GM21390 (cell line): ENCODE measurements around the gene RELCH.

ENCODE experiments used
- ATAC-seq: cut with Tn5 transposase; IDR thresholded peaks from one replicate; pipeline ENCODE4 v1.9.1; 2021; ENCODE audit not compliant: unreplicated experiment

Gene RELCH

GRCh38 chr18:62318228-62319180 lies 131.4 kb downstream of the RELCH start:
- ATAC-seq: no peak

- ATAC-seq: no peak
Measured at GRCh38 chr18:62321201-62321600, 134.1 kb downstream of the RELCH start.

- no peak for ATAC-seq
Measured at GRCh38 chr18:62323483-62324180, 136.6 kb downstream of the RELCH start.

- no peak for ATAC-seq
Measured at GRCh38 chr18:62324181-62324828, 137.2 kb downstream of the RELCH start.

GRCh38 chr18:62324917-62325805 lies 138.1 kb downstream of the RELCH start, which contains the start of gene TNFRSF11A:
TSS of gene TNFRSF11A (plus strand) at chr18:62325310. CDS start at chr18:62325353, 43 bp downstream.
- peak; percentile 70 for ATAC-seq

- ATAC-seq: peak; percentile 35
Measured at GRCh38 chr18:62325806-62326645, 139.0 kb downstream of the RELCH start.

- ATAC-seq: no peak
Measured at GRCh38 chr18:62326646-62327348, 139.7 kb downstream of the RELCH start.

GRCh38 chr18:62327977-62328376 lies 140.9 kb downstream of the RELCH start:
- ATAC-seq: no peak

- no peak for ATAC-seq
Measured at GRCh38 chr18:62328586-62329525, 141.8 kb downstream of the RELCH start.

- ATAC-seq: no peak
Measured at GRCh38 chr18:62329691-62330454, 142.8 kb downstream of the RELCH start.

GRCh38 chr18:62330650-62331049 lies 143.6 kb downstream of the RELCH start:
- no peak for ATAC-seq

GRCh38 chr18:62331581-62332356 lies 144.7 kb downstream of the RELCH start:
- ATAC-seq: no peak

GRCh38 chr18:62332431-62332830 lies 145.4 kb downstream of the RELCH start:
- ATAC-seq: no peak

- ATAC-seq: no peak
Measured at GRCh38 chr18:62332964-62333695, 146.1 kb downstream of the RELCH start.

- no peak for ATAC-seq
Measured at GRCh38 chr18:62334120-62334519, 147.1 kb downstream of the RELCH start.

GRCh38 chr18:62335494-62335893 lies 148.4 kb downstream of the RELCH start:
- no peak for ATAC-seq
